ENCODE measurements around the gene B3GALT4.
A peak's percentile ranks its signal among the peaks of the same experiment; 100 is the strongest.

Gene B3GALT4

DNA sequence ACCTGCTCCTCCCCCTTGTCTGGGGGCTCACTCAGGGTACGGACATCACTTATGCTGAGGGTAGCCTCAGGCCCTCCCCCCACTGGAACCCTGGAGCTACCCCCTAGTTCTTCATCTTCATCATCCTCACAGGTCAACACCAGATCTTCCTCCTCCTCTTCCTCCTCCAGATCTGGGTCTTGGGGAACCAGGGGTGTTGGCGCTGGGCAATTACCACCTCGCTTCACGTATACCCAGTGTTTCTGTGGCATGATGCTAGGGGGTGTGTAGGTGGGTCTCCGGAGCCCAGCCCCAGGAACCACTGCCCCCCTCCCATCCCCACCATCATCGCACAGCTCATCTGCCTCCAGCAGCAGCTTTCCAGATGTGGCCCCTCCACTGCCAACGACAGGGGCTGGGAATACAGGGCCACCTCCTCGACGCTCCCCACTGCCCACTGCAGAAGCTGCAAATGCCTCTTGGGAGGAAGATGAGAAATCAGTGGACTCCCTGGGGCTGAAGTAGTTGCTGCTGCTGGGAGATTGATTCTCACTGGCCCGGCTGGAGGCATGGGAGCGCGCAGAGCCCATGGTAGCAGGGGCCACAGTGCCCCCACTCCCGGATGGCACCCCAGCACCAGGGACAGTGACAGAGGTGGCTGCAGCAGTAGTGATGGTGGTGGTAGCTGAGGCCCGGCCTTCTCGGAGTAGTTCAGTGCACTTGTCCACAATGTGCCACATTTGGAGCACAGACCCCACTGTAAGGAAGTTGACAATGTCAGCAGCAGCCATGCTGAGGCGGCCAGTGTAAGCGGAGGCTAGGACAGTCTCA is 39.1 kb downstream of the B3GALT4 start:
- DNase-seq: no peak

DNA sequence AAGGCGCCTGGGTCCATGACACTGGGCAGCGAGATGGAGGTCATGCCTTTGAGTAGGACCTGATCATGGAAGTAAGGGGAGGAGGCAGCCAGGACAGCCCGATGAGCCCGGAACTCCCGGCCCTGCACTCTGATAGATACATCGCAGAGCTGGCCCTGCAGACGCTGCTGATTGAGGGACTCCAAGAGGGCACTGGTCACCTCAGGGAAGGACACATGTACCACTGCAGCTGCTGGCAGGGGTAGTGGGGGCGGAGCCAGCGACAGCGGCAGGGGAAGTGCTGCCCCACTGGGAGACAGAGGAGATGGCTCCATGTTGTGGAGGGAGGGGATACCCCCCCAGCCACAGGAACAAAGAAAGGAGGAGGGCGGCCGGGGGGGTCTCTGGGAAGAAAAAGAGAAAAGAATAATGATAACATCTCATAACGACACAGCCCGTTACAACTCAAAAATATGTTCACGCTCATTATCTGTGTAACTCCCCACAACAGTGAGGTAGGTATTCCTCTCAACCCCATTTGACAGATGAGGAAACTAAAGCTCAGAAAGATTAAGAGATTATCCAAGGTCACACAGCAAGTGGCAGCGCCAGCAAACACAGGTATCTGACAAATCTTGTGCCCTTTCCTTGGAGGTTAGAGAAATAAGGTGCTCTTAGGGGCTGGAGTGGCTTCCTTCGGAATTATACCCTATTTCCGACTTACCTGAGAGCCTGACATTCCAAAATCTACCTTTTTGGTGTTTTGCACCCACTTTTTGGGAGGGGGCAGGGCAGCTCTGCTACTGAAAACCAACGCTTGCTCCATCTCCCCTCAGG is 39.9 kb downstream of the B3GALT4 start:
- no peak for DNase-seq

DNA sequence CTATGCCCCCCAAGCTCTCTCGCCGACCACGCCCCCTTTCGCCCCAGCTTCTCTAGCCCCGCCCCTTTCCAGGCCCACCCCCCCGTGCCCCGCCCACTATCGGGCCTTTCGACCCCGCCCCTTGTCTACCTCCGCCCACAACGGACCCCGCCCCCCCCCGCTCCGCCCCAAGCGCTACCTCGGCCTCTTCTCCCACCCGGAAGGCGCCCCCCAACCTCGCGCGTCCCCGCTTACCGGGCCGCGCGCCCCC is 40.4 kb downstream of the B3GALT4 start:
- DNase-seq: no peak

DNA sequence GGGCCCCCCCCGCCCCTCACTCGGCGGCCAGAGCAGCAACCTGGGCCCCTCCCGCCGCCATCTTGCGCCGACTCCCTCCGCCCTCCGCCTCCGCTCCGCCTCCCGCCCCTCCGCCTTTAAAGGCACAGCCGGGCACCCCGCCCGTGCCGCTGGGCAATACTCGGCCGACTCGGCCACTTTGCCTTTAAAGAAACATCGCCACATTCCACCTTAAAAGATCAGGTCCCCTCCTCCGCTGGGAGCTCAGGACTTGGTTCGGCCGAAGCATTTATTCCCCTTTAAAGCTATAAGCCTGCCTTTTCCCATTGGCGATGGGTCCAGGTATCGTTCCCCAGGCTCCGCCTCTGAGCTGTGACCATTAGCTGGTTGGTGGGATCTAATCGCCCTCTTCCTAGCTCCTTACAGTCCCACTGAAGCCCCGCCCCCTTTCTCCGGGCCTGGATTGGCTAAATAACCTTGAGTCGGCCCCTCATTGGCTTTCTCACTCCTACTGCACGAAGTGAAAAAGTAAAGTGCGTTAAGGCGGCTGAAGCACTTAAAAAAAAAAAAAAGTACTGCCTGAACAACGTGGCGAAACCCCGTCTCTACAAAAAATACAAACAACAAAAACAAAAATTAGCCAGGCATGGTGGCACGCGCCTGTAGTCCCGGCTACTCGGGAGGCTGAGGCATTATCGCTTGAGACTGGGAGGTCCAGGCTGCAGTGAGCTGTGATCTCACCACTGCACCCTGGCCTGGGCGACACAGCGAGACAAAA is 40.9 kb downstream of the B3GALT4 start, which contains the start of gene ZBTB22:
Gene ZBTB22, minus strand, starts transcription at position 76 of the 757 bp plus-strand sequence. CDS start 828 bp downstream, outside the sequence.
- peak; percentile 99 for DNase-seq

DNA sequence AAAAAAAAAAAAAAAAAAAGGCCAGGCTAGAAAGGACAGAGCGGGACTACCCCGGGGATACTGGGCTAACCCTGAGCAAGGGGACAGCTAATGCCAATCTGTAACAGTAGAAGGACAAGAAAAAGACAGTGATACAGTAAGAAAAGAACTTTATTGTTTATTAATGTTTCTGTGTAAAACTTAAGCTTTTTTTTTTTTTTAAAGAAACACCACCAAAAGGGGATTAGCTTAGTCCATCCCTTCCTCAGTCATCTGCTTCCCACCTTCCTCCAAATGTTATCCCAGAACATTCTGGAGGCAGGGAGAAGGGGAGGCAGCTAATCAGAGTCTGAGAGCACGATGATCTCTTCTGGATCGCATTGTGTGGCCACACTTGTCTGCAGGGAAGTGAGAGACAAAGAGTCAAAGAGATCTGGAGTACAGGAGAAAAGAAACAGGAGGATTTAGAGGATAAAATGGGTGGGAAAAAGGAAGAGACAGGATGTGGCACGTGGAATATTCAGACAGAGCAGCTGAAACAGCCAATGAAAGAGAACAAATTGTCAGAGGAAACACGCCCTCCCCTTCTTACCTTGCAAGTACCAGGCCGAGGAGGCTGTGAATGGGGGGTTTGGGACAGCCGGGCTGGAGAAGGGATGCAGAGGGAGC is 41.6 kb downstream of the B3GALT4 start:
- DNase-seq: no peak

DNA sequence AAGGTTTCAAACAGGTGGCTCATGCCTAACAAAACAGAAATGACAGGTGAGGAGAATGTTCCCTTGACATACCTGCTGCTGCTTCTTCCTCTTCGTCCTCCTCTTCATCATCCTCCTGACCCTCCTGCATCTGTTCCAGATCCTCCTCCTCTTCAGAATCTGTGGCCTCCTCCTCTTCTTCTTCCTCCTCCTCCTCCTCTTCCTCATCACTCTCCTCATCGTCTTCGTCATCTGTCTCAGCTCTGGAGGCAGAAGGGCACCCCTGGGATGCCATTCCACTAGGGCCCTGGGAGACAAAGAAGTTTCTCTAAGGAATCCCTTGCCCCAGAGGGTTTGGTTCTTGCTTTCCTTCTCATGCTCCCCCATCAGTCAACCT is 43.0 kb downstream of the B3GALT4 start:
- DNase-seq: no peak

DNA sequence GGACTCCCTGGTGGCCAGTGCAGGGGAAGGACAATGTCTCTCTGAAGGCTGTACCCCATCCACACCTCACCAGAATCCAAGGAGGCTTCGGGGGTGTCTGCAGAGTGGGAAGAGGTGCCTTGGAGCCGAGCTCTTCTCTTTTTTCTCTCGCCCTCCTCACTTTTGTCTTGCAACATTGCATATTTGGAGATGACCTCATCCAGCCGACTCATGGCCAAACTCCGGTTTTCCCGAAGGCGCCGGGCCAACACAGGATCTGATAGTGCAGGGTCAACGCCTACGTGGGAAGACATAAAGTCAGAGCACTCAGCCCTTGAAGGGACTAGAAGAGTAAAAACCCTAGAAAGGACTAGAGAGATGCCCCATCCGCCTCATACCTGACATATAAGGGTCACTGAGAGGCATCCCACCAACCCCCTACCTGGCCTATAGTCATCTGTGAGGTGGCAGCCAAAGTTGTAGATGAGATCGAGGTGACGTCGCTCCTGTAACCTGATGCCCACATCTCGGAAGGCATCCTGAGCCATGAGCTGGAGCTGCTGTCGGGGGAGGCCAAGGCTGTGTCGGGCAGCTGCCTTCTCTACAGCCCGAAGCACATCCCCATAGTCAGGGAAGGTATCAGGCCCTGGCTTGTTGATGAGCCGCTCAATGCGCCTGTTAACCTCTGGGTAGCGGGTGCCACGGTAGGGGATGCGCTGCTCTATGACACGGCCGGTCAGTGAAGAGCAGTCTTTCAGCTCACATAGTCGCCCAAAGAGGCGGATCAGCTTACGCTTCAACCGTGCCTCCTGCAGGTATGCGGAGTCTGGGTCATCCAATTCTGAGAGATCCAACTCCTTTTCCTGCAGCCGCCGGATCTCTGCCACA is 43.6 kb downstream of the B3GALT4 start:
- peak; percentile 78 for DNase-seq

DNA sequence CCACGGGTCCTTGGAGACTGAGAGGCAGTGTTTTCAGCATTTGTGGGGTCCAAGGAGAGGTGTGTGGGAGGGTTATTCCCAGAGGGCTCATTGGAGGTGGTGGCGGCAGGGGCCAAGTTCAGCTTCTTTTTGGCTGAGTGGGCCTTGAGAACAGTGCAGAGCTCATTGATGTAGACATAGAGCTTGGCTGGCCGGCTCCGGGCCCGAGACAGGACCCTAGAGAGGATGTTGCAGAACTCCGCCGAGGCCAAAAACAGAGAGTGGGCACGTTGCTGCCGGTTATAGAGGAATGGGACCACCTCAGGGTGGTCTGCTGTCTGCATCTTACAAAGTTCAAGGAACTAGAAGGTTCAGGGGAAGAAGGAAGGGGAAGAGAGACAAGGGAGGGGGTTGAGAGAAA is 44.3 kb downstream of the B3GALT4 start:
- DNase-seq: no peak

DNA sequence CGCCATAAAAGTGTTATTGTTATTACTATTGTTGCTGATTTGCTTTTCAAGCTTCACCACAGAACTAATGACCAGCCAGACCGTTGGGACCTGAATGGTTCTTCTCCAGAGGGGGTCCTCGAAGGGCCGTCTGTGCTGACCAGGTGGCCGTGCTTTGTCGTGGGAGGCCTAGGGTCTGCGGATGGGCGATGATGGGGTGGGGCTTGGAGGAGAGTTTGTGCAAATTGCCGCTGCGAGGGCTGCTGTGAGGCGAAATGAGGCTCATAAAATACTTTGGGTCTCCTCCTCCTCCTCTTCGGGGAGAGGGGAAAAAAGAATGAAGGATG is 46.7 kb downstream of the B3GALT4 start:
- DNase-seq: no peak

DNA sequence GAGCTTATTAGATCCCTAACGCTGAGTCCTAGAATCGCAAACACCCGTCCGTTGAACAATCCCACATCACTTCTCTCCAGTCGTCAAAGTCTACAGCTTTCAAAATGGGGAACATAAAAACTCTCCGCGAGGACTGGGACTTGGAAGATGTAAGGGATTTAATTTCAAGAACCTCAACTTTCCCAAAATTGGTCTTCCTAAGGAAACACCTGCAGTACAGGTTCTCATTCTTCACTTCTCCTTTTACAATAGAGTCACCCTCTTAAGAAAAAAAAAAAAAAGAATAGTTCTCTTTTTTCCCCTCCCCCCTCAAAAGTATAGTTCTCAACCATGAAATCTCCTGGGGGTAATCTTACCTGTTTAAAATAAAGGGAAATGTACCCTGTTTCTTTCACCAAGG is 47.2 kb downstream of the B3GALT4 start:
- DNase-seq: no peak

Data from fibroblast of skin of abdomen (primary cell).